ENCODE data around the gene GGA1.

DNA sequence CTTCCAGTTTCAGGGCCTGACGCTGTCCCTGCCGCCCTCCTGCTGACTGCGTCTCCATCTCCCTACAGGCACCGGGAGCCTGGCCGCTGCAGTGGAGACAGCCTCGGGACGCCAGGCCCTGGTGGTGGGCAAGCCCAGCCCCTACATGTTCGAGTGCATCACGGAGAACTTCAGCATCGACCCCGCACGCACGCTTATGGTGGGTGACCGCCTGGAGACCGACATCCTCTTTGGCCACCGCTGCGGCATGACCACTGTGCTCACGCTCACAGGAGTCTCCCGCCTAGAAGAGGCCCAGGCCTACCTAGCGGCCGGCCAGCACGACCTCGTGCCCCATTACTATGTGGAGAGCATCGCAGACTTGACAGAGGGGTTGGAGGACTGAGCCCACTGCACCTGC is 56.9 kb downstream of the GGA1 start:
- TF ChIP-seq CTCF (IDR thresholded peaks at IDR 0.05; ENCODE audit: low read depth, low read length) (no peak), EZH2phosphoT487 (IDR thresholded peaks at IDR 0.05; ENCODE audit: low read depth) (no peak)
